22Rv1 (cell line): ENCODE data around the gene SLMAP.

Experiments
- ZFX ChIP-seq: fragments of 450-650 bp; IDR thresholded peaks from 2 replicates; pipeline ENCODE4 v1.6.1; 2017; ENCODE audit warnings: antibody characterized with exemption, borderline replicate concordance
- TF ChIP-seq, protein P1 (sequence below): fragments of 450-650 bp; IDR thresholded peaks from 2 replicates; pipeline ENCODE4 v1.5.1; 2017; ENCODE audit warnings: mild to moderate bottlenecking

DNA sequence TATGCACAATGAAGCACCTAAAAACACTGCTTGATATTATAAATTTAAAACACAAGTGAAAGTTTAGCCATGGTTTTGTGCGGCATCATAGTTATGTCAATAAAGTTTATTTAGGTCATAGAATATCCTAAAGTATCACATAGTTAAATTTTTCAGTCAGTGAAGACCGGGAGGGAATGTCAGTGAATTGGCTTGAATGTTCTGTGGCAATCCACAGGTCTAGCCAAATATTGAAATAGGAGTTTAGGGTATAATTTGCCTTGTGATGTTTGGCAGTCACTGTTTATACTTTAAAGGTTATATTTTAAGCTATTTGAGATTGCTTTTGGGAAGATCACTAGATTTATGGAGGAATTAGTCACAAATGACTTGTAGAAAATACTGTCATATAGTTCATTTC is 172.4 kb downstream of the SLMAP start:
- TF ChIP-seq, protein P1, sequence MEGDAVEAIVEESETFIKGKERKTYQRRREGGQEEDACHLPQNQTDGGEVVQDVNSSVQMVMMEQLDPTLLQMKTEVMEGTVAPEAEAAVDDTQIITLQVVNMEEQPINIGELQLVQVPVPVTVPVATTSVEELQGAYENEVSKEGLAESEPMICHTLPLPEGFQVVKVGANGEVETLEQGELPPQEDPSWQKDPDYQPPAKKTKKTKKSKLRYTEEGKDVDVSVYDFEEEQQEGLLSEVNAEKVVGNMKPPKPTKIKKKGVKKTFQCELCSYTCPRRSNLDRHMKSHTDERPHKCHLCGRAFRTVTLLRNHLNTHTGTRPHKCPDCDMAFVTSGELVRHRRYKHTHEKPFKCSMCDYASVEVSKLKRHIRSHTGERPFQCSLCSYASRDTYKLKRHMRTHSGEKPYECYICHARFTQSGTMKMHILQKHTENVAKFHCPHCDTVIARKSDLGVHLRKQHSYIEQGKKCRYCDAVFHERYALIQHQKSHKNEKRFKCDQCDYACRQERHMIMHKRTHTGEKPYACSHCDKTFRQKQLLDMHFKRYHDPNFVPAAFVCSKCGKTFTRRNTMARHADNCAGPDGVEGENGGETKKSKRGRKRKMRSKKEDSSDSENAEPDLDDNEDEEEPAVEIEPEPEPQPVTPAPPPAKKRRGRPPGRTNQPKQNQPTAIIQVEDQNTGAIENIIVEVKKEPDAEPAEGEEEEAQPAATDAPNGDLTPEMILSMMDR, result no peak
- TF ChIP-seq ZFX, result no peak
